CD14-positive monocyte (primary cell): ENCODE data around the gene MT4. TPM values are rescaled to one million over a fixed set of nuclear protein-coding genes. Genes with fewer than 3 reads are reported as not detected.
A peak's percentile ranks its signal among the peaks of the same experiment; 100 is the strongest.

Experiments used
- DNase-seq, 3 donors: peaks; one replicate each; pipeline ENCODE4 v3.0.0-alpha.2; 2011 to 2022
- H2AFZ ChIP-seq: 2 replicates; pipeline ENCODE4 v1.6.0; 2012; ENCODE audit warnings: mild to moderate bottlenecking, low read depth, low read length, inconsistent platforms; ENCODE audit not compliant: insufficient read depth, poor library complexity, severe bottlenecking
- H3K27ac ChIP-seq, 2 donors: 1 replicate in 1 of 2; 2 replicates in 1 of 2; pipeline ENCODE4 v1.5.1; 2012 to 2013; ENCODE audit warnings: low read length in 2 of 2, control low read depth in 1 of 2, inconsistent platforms in 1 of 2, low read depth in 1 of 2, mild to moderate bottlenecking in 1 of 2
- H3K27me3 ChIP-seq, 2 donors: one replicate each; pipeline versions ENCODE4 v1.6.0 to v1.6.1; 2011 to 2013; ENCODE audit warnings: low read length in 2 of 2; ENCODE audit not compliant: control insufficient read depth in 2 of 2, insufficient read depth in 2 of 2
- H3K36me3 ChIP-seq, 2 donors: replicated peaks in 1 of 2; 1 replicate in 1 of 2; 2 replicates in 1 of 2; pipeline versions ENCODE4 v1.5.1 to v1.6.1; 2012 to 2013; ENCODE audit warnings: low read length in 2 of 2, control low read depth in 1 of 2, inconsistent platforms in 1 of 2, mild to moderate bottlenecking in 1 of 2; ENCODE audit not compliant: insufficient read depth in 2 of 2, control insufficient read depth in 1 of 2
- H3K4me1 ChIP-seq, 2 donors: 1 replicate in 1 of 2; 2 replicates in 1 of 2; pipeline versions ENCODE4 v1.5.1 to v1.6.1; 2012 to 2013; ENCODE audit warnings: low read length in 2 of 2, control low read depth in 1 of 2, inconsistent platforms in 1 of 2, mild to moderate bottlenecking in 1 of 2, moderate library complexity in 1 of 2; ENCODE audit not compliant: insufficient read depth in 2 of 2, control insufficient read depth in 1 of 2
- H3K4me2 ChIP-seq: replicated peaks from 2 replicates; pipeline ENCODE3; 2012; ENCODE audit warnings: low read length, moderate library complexity, mild to moderate bottlenecking; ENCODE audit not compliant: poor library complexity, severe bottlenecking; ENCODE audit errors: extremely low read depth
- H3K4me3 ChIP-seq, 3 experiments: fragments of 200-600 bp in 1 of 3; sonication (generic) in 1 of 3; replicated peaks in 1 of 3; 1 replicate in 2 of 3; 2 replicates in 1 of 3; pipeline ENCODE4 v1.5.1; 2011 to 2013; ENCODE audit warnings: low read length in 3 of 3, mild to moderate bottlenecking in 3 of 3, control low read depth in 2 of 3, low read depth in 2 of 3, inconsistent platforms in 1 of 3, moderate library complexity in 1 of 3
- H3K79me2 ChIP-seq: 2 replicates; pipeline ENCODE4 v1.6.0; 2012; ENCODE audit warnings: mild to moderate bottlenecking, control low read depth, inconsistent platforms, low read length, moderate library complexity; ENCODE audit not compliant: insufficient read depth
- H3K9ac ChIP-seq: 2 replicates; pipeline ENCODE4 v1.6.0; 2017; ENCODE audit warnings: low read length, mild to moderate bottlenecking; ENCODE audit not compliant: insufficient read depth, poor library complexity, severe bottlenecking
- H3K9me3 ChIP-seq, 2 donors: replicated peaks in 1 of 2; 1 replicate in 1 of 2; 2 replicates in 1 of 2; pipeline versions ENCODE4 v1.5.1 to v1.6.1; 2012 to 2013; ENCODE audit warnings: low read length in 2 of 2, control low read depth in 1 of 2; ENCODE audit not compliant: control insufficient read depth in 1 of 2, insufficient read depth in 1 of 2
- H4K20me1 ChIP-seq: 2 replicates; pipeline ENCODE4 v1.6.0; 2012; ENCODE audit warnings: mild to moderate bottlenecking, low read length, control low read depth, moderate library complexity; ENCODE audit not compliant: insufficient read depth
- H3K27ac Mint-ChIP-seq, 7 donors: one replicate each; pipeline ENCODE4 v1.8.0; 2020; ENCODE audit warnings: mild to moderate bottlenecking in 7 of 7, mixed read lengths in 7 of 7, moderate library complexity in 6 of 7, inconsistent platforms in 2 of 7
- H3K27me3 Mint-ChIP-seq, 3 donors: one replicate each; pipeline ENCODE4 v1.8.0; 2021 to 2022; ENCODE audit warnings: low read depth in 3 of 3, mild to moderate bottlenecking in 3 of 3, mixed read lengths in 3 of 3, moderate library complexity in 3 of 3, inconsistent platforms in 1 of 3
- H3K36me3 Mint-ChIP-seq, 2 donors: one replicate each; pipeline ENCODE4 v1.8.0; 2020; ENCODE audit warnings: mixed read lengths in 2 of 2, inconsistent platforms in 1 of 2, mild to moderate bottlenecking in 1 of 2
- H3K4me1 Mint-ChIP-seq: one replicate; pipeline ENCODE4 v1.8.0; 2020; ENCODE audit warnings: mild to moderate bottlenecking, mixed read lengths
- H3K4me3 Mint-ChIP-seq, 2 donors: one replicate each; pipeline ENCODE4 v1.8.0; 2020; ENCODE audit warnings: mild to moderate bottlenecking in 2 of 2, mixed read lengths in 2 of 2, moderate library complexity in 1 of 2
- H3K9me3 Mint-ChIP-seq, 7 donors: one replicate each; pipeline ENCODE4 v1.8.0; 2020 to 2022; ENCODE audit warnings: mixed read lengths in 7 of 7, mild to moderate bottlenecking in 6 of 7, moderate library complexity in 6 of 7, inconsistent platforms in 2 of 7
- WGBS: methylation state at CpG from one replicate; pipeline ENCODE4 v1.1.5; 2013; ENCODE audit warnings: missing lambda C conversion rate; ENCODE audit not compliant: insufficient coverage; 5-methylcytosine and 5-hydroxymethylcytosine counted together
- intact Hi-C, 2 donors: fragments of 100-400 bp; cut with micrococcal nuclease; formaldehyde crosslinking; loops; one replicate each; pipeline versions ENCODE4 v1.15.0 to v1.15.1; 2023
- polyA plus RNA-seq, 3 donors: library from polyadenylated mRNA; depleted of rRNA in 1 of 3; unstranded in 2 of 3; stranded (reverse) in 1 of 3; fragments of 300-500 nt in 2 of 3; fragments of >200 nt in 1 of 3; fragmentation: Illumina TruSeq in 2 of 3; gene quantifications; 1 replicate in 2 of 3; 2 replicates in 1 of 3; pipeline ENCODE4 v1.2.3, GENCODE V29; 2012 to 2021
- TF ChIP-seq, protein P1 (sequence below): fragments of 200-600 bp; IDR thresholded peaks from one replicate; pipeline ENCODE4 v1.8.0; 2022; ENCODE audit warnings: antibody characterized with exemption, mild to moderate bottlenecking

The MT4 gene
- polyA plus RNA-seq, 3 donors, result not detected

DNA sequence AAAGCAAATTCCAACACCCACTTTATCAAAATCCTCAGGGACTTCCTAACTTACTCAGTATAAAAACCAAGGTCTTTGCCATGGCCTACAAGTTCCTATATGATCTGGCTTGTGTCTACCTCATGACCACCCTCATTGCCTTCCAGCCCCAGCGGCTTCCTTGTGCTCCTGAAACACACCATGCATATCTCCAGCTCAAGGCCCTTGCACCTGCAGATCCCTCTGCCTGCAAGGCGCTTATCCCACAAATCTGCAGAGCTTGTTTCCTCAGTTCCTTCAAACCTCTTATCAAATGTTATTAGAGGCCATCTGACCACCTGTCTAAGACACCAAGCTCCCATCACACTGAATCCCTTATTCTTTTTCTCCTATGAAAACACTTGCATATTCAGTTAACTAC is 47.7 kb upstream of the MT4 start:
- Histone ChIP-seq H3K4me2 (no peak overlapping the region), H4K20me1 (peaks cover 22% of the 10 kb centered on the region), H2AFZ (no peak overlapping the region), H3K36me3 (peaks cover 0 to 8% of the 10 kb centered on the region in 2 donors), H3K9me3 (no peaks in the 10 kb centered on the region), H3K9ac (peak overlapping the region; percentile 2), H3K79me2 (no peaks in the 10 kb centered on the region), H3K27me3 (no peaks in the 10 kb centered on the region), H3K4me1 (peaks cover 14 to 24% of the 10 kb centered on the region in 2 donors), H3K4me3 (no peak overlapping the region), H3K27ac (no peak overlapping the region)
- peaks cover 33% of the 10 kb centered on the region for H3K4me1 Mint-ChIP-seq
- H3K4me3 Mint-ChIP-seq, result no peak overlapping the region
- no peak for DNase-seq
- TF ChIP-seq, protein P1, sequence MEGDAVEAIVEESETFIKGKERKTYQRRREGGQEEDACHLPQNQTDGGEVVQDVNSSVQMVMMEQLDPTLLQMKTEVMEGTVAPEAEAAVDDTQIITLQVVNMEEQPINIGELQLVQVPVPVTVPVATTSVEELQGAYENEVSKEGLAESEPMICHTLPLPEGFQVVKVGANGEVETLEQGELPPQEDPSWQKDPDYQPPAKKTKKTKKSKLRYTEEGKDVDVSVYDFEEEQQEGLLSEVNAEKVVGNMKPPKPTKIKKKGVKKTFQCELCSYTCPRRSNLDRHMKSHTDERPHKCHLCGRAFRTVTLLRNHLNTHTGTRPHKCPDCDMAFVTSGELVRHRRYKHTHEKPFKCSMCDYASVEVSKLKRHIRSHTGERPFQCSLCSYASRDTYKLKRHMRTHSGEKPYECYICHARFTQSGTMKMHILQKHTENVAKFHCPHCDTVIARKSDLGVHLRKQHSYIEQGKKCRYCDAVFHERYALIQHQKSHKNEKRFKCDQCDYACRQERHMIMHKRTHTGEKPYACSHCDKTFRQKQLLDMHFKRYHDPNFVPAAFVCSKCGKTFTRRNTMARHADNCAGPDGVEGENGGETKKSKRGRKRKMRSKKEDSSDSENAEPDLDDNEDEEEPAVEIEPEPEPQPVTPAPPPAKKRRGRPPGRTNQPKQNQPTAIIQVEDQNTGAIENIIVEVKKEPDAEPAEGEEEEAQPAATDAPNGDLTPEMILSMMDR, result no peak
- H3K27me3 Mint-ChIP-seq, result peaks cover 0 to 2% (median 0%) of the 10 kb centered on the region in 3 donors
- WGBS, result 100% methylated on average over 2 of the region's 2 CpGs
- intact Hi-C loops, result loop anchor here (5.0 kb wide), 1 partner anchor 185 kb away; no protein-coding TSS in a partner anchor
- no peaks in the 10 kb centered on the region for H3K36me3 Mint-ChIP-seq
- H3K27ac Mint-ChIP-seq, result peak overlapping the region in 1 of 7 donors; percentile 44
- H3K9me3 Mint-ChIP-seq, result no peaks in the 10 kb centered on the region

DNA sequence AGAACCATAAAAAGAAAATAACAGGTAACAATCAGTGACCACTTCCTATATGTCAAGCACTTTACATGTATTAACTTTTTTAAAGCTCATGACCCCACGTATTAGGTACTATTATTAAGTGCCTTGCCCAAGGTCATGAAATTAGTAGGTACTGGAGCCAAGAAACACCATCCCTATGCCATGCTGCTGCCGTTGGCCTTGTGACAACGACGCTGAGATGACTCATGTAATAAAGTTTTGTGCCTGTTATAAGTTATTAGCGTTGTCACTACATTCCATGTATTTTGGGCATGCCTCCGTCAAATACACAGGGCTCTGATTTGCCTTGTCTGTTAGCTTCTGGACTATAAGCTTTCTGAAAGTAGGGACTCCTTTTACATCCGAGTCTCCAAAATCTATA is 46.4 kb upstream of the MT4 start:
- Histone ChIP-seq H3K4me2 (no peak overlapping the region), H3K36me3 (no peaks in the 10 kb centered on the region), H3K79me2 (no peaks in the 10 kb centered on the region), H3K9ac (no peak overlapping the region), H4K20me1 (peaks cover 22% of the 10 kb centered on the region), H3K9me3 (no peaks in the 10 kb centered on the region), H3K4me3 (no peak overlapping the region), H3K27ac (no peak overlapping the region), H2AFZ (no peak overlapping the region), H3K4me1 (peaks cover 10 to 18% of the 10 kb centered on the region in 2 donors), H3K27me3 (no peaks in the 10 kb centered on the region)
- no peak for DNase-seq
- TF ChIP-seq, protein P1, result no peak
- peaks cover 0 to 2% (median 0%) of the 10 kb centered on the region in 3 donors for H3K27me3 Mint-ChIP-seq
- H3K27ac Mint-ChIP-seq, result no peak overlapping the region
- H3K4me3 Mint-ChIP-seq, result peak overlapping the region in 1 of 2 donors; percentile 88
- no peaks in the 10 kb centered on the region for H3K36me3 Mint-ChIP-seq
- H3K4me1 Mint-ChIP-seq, result peaks cover 25% of the 10 kb centered on the region
- 100% methylated on average over 2 of the region's 7 CpGs for WGBS
- intact Hi-C loops, result loop anchor here (5.0 kb wide), 1 partner anchor 184 kb away; no protein-coding TSS in a partner anchor
- no peaks in the 10 kb centered on the region for H3K9me3 Mint-ChIP-seq
